NCI-H748 (cell line): ENCODE measurements around the gene PGAM2.

Experiments used
- DNase-seq: peaks from one replicate; lab custom pipeline; 2025; ENCODE audit not compliant: unreplicated experiment; lab: John Stamatoyannopoulos, UW

Gene PGAM2

GRCh38 chr7:44103923-44104859, 38.8 kb upstream of the PGAM2 start, which contains the start of gene AEBP1:
AEBP1 (plus strand) TSS chr7:44104345; CDS start chr7:44104666, 321 bp downstream.
- DNase-seq = peak; percentile 54

DNA sequence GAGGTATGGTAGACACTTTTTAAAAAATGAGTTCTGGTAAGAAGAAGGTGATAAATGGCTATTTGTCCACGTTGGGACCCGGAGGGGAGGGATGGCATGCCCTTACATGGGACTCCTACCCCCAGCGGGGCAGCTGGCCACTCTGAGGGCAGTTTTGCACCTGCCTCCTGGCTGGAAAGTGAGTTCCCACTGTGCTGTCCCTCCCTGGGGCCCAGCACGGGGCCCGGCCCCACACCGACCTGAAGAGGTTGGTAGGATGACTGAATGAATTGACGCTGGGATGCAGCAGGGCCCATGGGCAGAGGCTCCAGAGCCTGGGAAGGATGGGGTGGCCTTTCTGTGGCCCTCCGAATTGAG, 38.2 kb upstream of the PGAM2 start:
- no peak for DNase-seq

GRCh38 chr7:44102846-44103565, 37.6 kb upstream of the PGAM2 start:
- no peak for DNase-seq

DNA sequence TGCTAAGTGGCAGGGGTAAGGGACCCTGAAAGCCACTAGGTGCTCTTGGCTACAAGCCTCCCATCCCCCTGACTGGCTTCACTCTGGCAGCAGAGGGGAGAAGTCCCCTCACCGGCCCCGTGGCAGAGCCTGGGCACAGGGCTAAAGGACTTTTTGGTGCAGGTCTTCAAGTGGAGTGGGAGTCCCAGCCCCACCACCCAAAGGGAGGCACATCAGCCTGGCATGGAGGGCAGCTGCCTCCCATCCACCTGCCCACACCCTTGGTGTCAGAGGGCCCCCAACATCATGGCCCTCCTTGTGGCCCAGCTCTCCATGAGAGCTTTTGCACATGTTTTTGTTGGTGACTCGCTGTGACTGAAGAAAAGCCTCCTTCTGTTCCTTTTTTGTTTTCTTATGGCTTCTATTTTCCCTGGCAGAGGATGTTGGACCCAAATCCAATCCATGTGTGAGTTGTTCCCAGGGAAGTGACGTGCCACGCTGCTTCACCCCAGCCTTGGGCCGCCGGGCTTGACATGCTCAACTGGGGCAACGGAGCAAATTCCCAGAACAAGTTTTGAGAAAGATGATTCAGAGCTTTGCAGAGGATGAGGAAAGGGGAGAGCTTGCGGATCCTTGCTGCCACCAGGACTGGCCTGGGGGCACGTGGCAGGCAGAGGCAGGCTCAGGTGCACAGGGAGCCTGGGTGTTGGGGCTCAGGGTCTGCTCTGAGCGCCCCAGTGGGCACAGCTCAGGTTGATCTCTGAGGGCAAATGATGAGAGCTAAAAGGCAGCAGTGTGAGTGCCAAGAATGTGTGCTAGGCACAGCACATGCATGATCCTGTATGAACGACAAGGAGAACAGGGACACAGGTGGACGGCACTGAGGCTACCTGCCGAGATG, 36.8 kb upstream of the PGAM2 start:
- no peak for DNase-seq

DNA sequence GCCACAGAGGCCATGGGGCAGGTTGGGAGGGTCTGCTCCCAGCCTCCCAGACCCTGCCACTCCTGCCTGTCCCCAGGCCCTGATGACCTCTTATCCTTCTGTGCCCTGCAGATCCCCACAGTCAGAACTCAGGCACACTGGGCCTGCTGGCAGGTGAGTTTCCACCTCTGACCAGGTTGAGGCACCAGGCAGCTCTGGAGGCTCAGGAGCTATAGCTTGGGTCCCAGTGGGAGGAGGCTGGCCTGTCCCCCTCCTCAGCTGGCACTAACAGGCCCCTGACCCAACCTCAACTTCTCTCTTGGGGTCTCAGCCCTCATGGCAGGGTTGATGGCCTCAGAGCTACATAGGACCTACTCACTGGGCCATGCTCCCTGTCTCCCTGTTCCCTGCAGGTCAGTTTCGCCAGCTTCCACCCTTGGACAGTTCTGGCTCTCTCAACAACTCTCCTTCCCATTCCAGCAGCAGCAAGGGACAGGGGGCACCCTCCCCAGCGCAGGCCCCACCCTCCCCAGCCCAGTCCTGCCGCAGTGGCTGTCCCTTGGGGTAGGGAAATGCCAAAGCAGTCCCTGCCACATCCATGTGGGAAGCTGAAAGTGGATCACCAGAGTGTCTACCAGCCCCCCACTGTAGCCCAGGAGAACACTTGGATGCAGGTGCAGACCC, 36.1 kb upstream of the PGAM2 start:
- no peak for DNase-seq

GRCh38 chr7:44100458-44101302, 35.3 kb upstream of the PGAM2 start:
- no peak for DNase-seq

DNA sequence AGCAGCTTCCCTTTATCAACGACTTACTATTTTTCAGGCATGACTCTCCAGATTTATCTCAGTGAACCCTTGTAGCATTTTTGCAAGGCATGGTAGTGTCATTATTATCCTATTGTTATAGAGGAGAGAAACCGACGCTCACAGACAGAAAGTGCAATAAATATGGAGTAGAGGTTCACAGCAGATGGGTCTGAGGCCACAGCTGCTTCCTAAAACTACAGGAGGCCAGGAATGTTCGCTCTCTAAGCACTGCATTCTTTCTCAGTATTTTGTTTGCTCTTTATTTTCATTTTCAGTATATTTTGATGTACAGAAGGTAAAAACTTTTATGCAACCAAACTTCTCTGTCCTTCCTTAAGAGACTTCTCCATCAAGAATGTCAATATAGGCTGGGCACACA, 34.3 kb upstream of the PGAM2 start:
- DNase-seq = no peak

DNA sequence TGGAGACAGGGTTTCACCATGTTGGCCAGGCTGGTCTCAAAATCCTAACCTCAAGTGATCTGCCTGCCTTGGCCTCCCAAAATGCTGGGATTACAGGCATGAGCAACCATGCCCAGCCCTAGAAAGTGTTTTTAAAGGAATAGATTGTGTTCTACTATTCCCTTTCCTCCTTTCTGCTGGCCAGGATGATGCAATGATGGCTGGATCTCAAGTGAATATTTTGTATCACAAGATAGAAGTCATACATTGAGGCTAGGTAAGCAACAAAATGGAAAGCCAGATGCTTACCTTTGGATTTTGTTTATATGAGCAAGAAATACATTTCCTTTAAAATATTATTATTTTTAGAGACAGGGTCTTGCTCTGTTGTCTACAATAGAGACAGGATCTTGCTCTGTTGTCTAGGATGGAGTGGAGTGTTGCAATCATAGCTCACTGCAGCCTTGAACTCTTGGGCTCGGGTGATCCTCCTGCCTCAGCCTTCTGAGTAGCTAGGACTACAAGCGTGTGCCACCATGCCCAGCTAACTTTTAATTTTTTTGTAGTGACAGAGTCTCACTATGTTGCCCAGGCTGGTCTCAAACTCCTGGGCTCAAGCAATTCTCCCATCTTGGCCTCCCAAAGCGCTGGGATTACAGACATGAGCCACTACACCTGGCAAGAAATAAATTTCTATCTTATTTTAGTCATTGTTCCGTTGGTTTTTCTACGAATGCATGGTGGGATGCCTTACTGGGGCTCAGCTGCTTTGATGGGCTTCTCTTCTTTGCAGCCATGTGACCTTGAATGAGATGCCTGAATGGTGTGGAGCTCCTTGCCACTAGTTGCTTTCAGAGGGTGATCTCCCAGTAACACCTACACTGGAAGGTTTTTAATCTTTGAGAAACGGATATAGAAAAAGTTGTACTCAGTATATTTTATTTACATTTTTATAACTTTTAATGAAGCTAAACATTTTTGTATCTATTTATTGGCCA, 33.0 kb upstream of the PGAM2 start:
- DNase-seq = no peak

DNA sequence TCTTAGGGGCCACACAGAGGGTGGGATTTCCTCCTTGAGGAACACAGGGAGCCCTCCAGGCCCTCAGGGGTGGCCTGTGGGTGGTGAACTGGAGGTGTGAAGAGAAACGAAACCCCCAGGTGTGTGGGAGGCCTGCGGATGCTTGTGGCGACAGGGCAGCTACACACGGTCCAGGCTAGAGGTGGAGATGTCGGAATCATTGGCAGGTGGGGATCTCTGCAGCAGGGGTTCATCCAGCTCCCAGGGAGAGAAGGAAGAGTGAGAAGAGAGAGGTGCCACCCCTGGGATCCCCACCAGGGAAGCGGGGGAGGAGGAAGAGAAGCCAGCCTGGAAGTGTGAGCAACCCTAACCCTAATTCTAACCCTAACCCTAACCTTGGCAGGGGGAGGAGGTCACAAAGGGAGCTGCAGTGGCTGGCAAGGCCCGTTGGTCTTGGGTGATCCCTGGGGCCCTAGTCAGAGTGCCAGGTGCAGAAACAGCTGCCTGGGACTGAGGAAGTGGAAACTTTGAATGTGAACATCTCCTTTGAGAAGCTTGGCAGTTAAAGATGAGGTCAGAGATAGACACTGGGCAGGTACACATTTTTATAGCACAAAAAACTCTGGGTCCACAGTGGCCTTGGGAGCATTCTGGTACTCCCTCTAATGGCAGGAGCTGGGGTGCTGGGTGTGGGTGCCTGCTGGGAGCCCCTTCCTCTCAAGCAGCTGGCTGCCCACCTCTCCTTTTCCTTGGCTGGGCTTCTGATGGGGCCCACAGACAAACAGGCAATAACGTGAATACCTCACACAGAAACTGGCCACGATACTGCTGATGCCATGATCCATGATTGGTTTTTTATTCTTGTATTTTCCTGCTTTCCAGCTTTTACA, 31.9 kb upstream of the PGAM2 start:
- no peak for DNase-seq

- no peak for DNase-seq
Observed at GRCh38 chr7:44096326-44096881, 31.0 kb upstream of the PGAM2 start.

GRCh38 chr7:44095781-44096180, 30.4 kb upstream of the PGAM2 start:
- no peak for DNase-seq

DNA sequence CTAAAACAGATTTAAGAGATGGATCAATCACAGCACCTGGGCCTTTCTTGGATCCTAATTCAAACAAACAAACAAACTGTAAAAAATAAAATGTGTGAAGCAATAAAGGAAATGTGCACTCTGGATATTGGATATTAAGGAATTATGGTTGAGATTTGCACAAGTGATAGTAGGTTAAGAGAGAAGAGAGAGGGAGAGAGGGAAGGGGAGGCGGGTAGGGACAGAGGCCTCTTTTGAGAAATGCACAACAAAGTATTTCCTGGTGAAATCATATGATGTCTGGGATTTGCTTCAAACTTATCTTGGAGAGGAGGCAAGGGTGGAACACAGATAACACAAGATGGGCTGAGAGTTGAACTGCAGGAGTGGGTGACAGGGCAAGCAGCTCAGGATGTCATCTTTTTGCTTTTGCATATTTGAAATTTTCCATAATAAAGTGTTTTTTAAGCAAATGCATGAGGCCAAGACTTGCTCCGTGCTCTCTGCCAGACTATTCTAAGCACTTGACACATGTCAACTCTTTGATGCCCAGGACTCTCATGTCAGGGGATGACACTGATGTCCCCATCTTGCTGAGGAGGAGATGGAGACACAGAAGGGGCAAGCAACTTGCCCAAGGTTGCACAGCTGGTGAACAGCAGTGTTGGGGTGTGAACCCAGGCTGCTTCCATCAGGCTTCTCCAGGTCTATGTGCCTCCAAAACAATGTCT, 29.7 kb upstream of the PGAM2 start:
- no peak for DNase-seq

DNA sequence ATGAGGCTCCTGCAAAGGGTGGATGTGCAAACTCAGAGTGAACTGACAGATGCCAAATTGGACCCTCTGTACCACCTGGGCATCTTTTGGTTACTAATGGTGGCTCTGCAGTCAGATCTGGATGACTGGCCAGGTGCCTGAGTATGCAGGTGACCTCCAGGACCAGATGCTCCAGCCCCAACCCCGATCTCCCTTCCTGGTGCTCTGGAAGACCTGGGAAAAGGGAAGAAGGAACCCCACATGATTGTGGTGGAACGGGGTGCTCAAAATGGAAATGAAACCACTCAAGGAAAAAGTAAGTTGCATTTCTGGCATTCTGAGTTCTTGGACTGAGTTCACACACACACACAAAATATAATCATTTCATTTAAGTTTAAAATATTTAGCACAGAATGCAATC, 29.0 kb upstream of the PGAM2 start:
- no peak for DNase-seq

- DNase-seq = no peak
Observed at GRCh38 chr7:44093102-44093641, 27.8 kb upstream of the PGAM2 start.

GRCh38 chr7:44087911-44088838, 22.8 kb upstream of the PGAM2 start:
- no peak for DNase-seq
